H9 (cell line): ENCODE data around the gene NRP2. TPM values are rescaled to one million over a fixed set of nuclear protein-coding genes. Genes with fewer than 3 reads are reported as not detected.

Source experiments
- DNase-seq: peaks from one replicate; pipeline ENCODE4 v3.0.0-alpha.2; 2017
- H2AFZ ChIP-seq: one replicate; pipeline ENCODE4 v1.6.1; 2013; ENCODE audit warnings: mild to moderate bottlenecking, low read length, control low read depth, moderate library complexity
- H2AK5ac ChIP-seq: 2 replicates; pipeline ENCODE4 v1.6.1; 2013; ENCODE audit warnings: low read length, control low read depth, mixed read lengths; ENCODE audit not compliant: insufficient read length
- H2BK120ac ChIP-seq: one replicate; pipeline ENCODE4 v1.6.1; 2013; ENCODE audit warnings: low read depth, mild to moderate bottlenecking, low read length, control low read depth, inconsistent platforms; ENCODE audit not compliant: poor library complexity, severe bottlenecking
- H2BK12ac ChIP-seq: 2 replicates; pipeline ENCODE4 v1.6.1; 2013; ENCODE audit warnings: low read length, control low read depth, mixed read lengths, low read depth; ENCODE audit not compliant: insufficient read length
- H2BK15ac ChIP-seq: 2 replicates; pipeline ENCODE4 v1.6.1; 2013; ENCODE audit warnings: low read depth, low read length, control low read depth
- H2BK20ac ChIP-seq: one replicate; pipeline ENCODE4 v1.6.1; 2013; ENCODE audit warnings: low read depth, mild to moderate bottlenecking, low read length, control low read depth, inconsistent platforms; ENCODE audit not compliant: poor library complexity, severe bottlenecking
- H2BK5ac ChIP-seq: 2 replicates; pipeline ENCODE4 v1.6.1; 2013; ENCODE audit warnings: low read length, control low read depth, mixed read lengths; ENCODE audit not compliant: insufficient read length
- H3K14ac ChIP-seq: 2 replicates; pipeline ENCODE4 v1.6.1; 2013; ENCODE audit warnings: low read length, control low read depth; ENCODE audit not compliant: insufficient read depth
- H3K18ac ChIP-seq: 2 replicates; pipeline ENCODE4 v1.6.1; 2013; ENCODE audit warnings: low read depth, mild to moderate bottlenecking, mixed read lengths, low read length, control low read depth; ENCODE audit not compliant: insufficient read length
- H3K23ac ChIP-seq: 2 replicates; pipeline ENCODE4 v1.6.1; 2013; ENCODE audit warnings: low read length, control low read depth, mixed read lengths, low read depth; ENCODE audit not compliant: insufficient read length
- H3K23me2 ChIP-seq: 2 replicates; pipeline ENCODE4 v1.6.1; 2013; ENCODE audit warnings: low read depth, mild to moderate bottlenecking, mixed read lengths, low read length, control low read depth; ENCODE audit not compliant: insufficient read length, poor library complexity, severe bottlenecking
- H3K27ac ChIP-seq: 2 replicates; pipeline ENCODE4 v1.5.1; 2013; ENCODE audit warnings: low read length, control low read depth, mixed read lengths, low read depth; ENCODE audit not compliant: insufficient read length
- H3K27me3 ChIP-seq: 2 replicates; pipeline ENCODE4 v1.6.1; 2013; ENCODE audit warnings: low read length, control low read depth, inconsistent platforms; ENCODE audit not compliant: insufficient read depth
- H3K4ac ChIP-seq: 2 replicates; pipeline ENCODE4 v1.6.1; 2013; ENCODE audit warnings: low read depth, mild to moderate bottlenecking, control low read depth, inconsistent platforms, low read length, moderate library complexity
- H3K4me1 ChIP-seq: 2 replicates; pipeline ENCODE4 v1.6.1; 2013; ENCODE audit warnings: low read length, control low read depth, inconsistent platforms; ENCODE audit not compliant: insufficient read depth
- H3K4me2 ChIP-seq: 2 replicates; pipeline ENCODE4 v1.6.1; 2013; ENCODE audit warnings: low read length, control low read depth, mixed read lengths; ENCODE audit not compliant: insufficient read length, insufficient read depth
- H3K56ac ChIP-seq: 2 replicates; pipeline ENCODE4 v1.6.1; 2013; ENCODE audit warnings: low read depth, mild to moderate bottlenecking, mixed read lengths, low read length, control low read depth; ENCODE audit not compliant: insufficient read length
- H3K79me1 ChIP-seq: 2 replicates; pipeline ENCODE4 v1.6.1; 2013; ENCODE audit warnings: low read depth, mild to moderate bottlenecking, moderate library complexity, low read length, control low read depth, inconsistent platforms; ENCODE audit not compliant: insufficient read depth, poor library complexity, severe bottlenecking
- H3K79me2 ChIP-seq: 2 replicates; pipeline ENCODE4 v1.6.1; 2013; ENCODE audit warnings: low read length, control low read depth, inconsistent platforms; ENCODE audit not compliant: insufficient read depth
- H3K9ac ChIP-seq: 2 replicates; pipeline ENCODE4 v1.6.1; 2013; ENCODE audit warnings: low read length, control low read depth, mixed read lengths; ENCODE audit not compliant: insufficient read length; ENCODE audit errors: extremely low read depth
- H3K9me3 ChIP-seq: one replicate; pipeline ENCODE4 v1.6.1; 2013; ENCODE audit warnings: low read depth, low read length, inconsistent platforms; ENCODE audit not compliant: control insufficient read depth
- H3T11ph ChIP-seq: one replicate; pipeline ENCODE4 v1.6.1; 2013; ENCODE audit warnings: mild to moderate bottlenecking, low read length, control low read depth, inconsistent platforms
- H4K20me1 ChIP-seq: one replicate; pipeline ENCODE4 v1.6.1; 2013; ENCODE audit not compliant: control insufficient read depth, insufficient read length, insufficient read depth
- H4K5ac ChIP-seq: 2 replicates; pipeline ENCODE4 v1.6.1; 2013; ENCODE audit warnings: low read depth, mild to moderate bottlenecking, mixed read lengths, low read length, control low read depth; ENCODE audit not compliant: insufficient read length
- H4K8ac ChIP-seq: replicated peaks from 2 replicates; pipeline ENCODE4 v1.6.1; 2013; ENCODE audit warnings: low read length, control low read depth, mixed read lengths, low read depth; ENCODE audit not compliant: insufficient read length
- H4K91ac ChIP-seq: 2 replicates; pipeline ENCODE4 v1.6.1; 2013; ENCODE audit warnings: low read depth, mild to moderate bottlenecking, moderate library complexity, mixed read lengths, low read length, control low read depth; ENCODE audit not compliant: insufficient read length
- H3K27ac Mint-ChIP-seq, 3 experiments: 2 replicates in 2 of 3; 3 replicates in 1 of 3; pipeline ENCODE4 v1.8.0; 2020 to 2021; ENCODE audit warnings: mixed read lengths in 3 of 3, mild to moderate bottlenecking in 1 of 3, moderate library complexity in 1 of 3
- H3K27me3 Mint-ChIP-seq: 2 replicates; pipeline ENCODE4 v1.8.0; 2021; ENCODE audit warnings: low read depth, mild to moderate bottlenecking, moderate library complexity, mixed read lengths
- H3K36me3 Mint-ChIP-seq, 3 experiments: 2 replicates in 2 of 3; 3 replicates in 1 of 3; pipeline ENCODE4 v1.8.0; 2020 to 2021; ENCODE audit warnings: low read depth in 3 of 3, mixed read lengths in 3 of 3; ENCODE audit not compliant: insufficient read depth in 1 of 3
- H3K4me1 Mint-ChIP-seq, 2 experiments: 2 replicates each; pipeline ENCODE4 v1.8.0; 2020; ENCODE audit warnings: mixed read lengths in 2 of 2
- H3K4me3 Mint-ChIP-seq, 2 experiments: 2 replicates in 1 of 2; 3 replicates in 1 of 2; pipeline ENCODE4 v1.8.0; 2020 to 2021; ENCODE audit warnings: mild to moderate bottlenecking in 2 of 2, mixed read lengths in 2 of 2, moderate library complexity in 1 of 2
- H3K9me3 Mint-ChIP-seq, 2 experiments: 2 replicates in 1 of 2; 3 replicates in 1 of 2; pipeline ENCODE4 v1.8.0; 2020; ENCODE audit warnings: mild to moderate bottlenecking in 2 of 2, mixed read lengths in 2 of 2, moderate library complexity in 1 of 2
- WGBS: extraction: QIAGEN DNeasy Blood & Tissue Kit; methylation state at CpG from one replicate; pipeline ENCODE4 v1.1.7; 2013; ENCODE audit warnings: missing lambda C conversion rate, low lambda C conversion rate, mixed read lengths; ENCODE audit not compliant: insufficient read length; ENCODE audit errors: extremely low coverage; 5-methylcytosine and 5-hydroxymethylcytosine counted together
- total RNA-seq: library from RNA; stranded (reverse); gene quantifications from 2 replicates; pipeline ENCODE4 v1.2.1, GENCODE V29; 2021
- TF ChIP-seq, protein P1 (sequence below): fragments of 200-600 bp; sonication (generic); conservative IDR thresholded peaks from 3 replicates; pipeline ENCODE4 v1.8.0; 2021; ENCODE audit warnings: antibody characterized with exemption, mild to moderate bottlenecking

NRP2 gene
- total RNA-seq, 1 experiment from 2014 or later, result 19.7 TPM

- H3K4ac ChIP-seq, result no peak overlapping the region
- H3K79me2 ChIP-seq, result no peaks in the 10 kb centered on the region
- H3K23me2 ChIP-seq, result no peaks in the 10 kb centered on the region
- peaks cover 7% of the 10 kb centered on the region; the same call in 1 of the 2 replicates for H3K4me1 ChIP-seq
- no peak overlapping the region for H4K91ac ChIP-seq
- peaks cover 56 to 62% of the 10 kb centered on the region in 2 experiments for H3K4me1 Mint-ChIP-seq
- H3K27me3 Mint-ChIP-seq, result no peaks in the 10 kb centered on the region
- no peak overlapping the region for H2BK5ac ChIP-seq
- no peak overlapping the region for H3K4me3 Mint-ChIP-seq
- no peak overlapping the region for H3K27ac ChIP-seq
- no peak overlapping the region for H3K9ac ChIP-seq
- H3K79me1 ChIP-seq, result no peaks in the 10 kb centered on the region
- no peak overlapping the region for H3K23ac ChIP-seq
- no peak overlapping the region for H2BK15ac ChIP-seq
- no peak overlapping the region for H3T11ph ChIP-seq
- H3K4me2 ChIP-seq, result no peak overlapping the region
- no peak overlapping the region for H4K8ac ChIP-seq
- H3K36me3 Mint-ChIP-seq, result peaks cover 26 to 38% (median 34%) of the 10 kb centered on the region in 3 experiments
- no CpG with 5 or more reads among the region's 9 CpGs for WGBS
- H3K27ac Mint-ChIP-seq, result peak overlapping the region; percentile 69 to 86 (median 82); a peak in 5 of 7 replicates
- H3K56ac ChIP-seq, result no peak overlapping the region
- H2AK5ac ChIP-seq, result no peak overlapping the region
- no peak overlapping the region for H2BK120ac ChIP-seq
- H4K5ac ChIP-seq, result no peak overlapping the region
- no peak overlapping the region for H3K18ac ChIP-seq
- no peaks in the 10 kb centered on the region; a peak in 1 of 5 replicates for H3K9me3 Mint-ChIP-seq
- H3K9me3 ChIP-seq, result no peaks in the 10 kb centered on the region
- DNase-seq, result no peak
- H2AFZ ChIP-seq, result no peak overlapping the region
- no peak overlapping the region for H2BK12ac ChIP-seq
- no peaks in the 10 kb centered on the region for H4K20me1 ChIP-seq
- H2BK20ac ChIP-seq, result no peak overlapping the region
- no peak overlapping the region for H3K14ac ChIP-seq
- no peaks in the 10 kb centered on the region for H3K27me3 ChIP-seq
- TF ChIP-seq, protein P1, sequence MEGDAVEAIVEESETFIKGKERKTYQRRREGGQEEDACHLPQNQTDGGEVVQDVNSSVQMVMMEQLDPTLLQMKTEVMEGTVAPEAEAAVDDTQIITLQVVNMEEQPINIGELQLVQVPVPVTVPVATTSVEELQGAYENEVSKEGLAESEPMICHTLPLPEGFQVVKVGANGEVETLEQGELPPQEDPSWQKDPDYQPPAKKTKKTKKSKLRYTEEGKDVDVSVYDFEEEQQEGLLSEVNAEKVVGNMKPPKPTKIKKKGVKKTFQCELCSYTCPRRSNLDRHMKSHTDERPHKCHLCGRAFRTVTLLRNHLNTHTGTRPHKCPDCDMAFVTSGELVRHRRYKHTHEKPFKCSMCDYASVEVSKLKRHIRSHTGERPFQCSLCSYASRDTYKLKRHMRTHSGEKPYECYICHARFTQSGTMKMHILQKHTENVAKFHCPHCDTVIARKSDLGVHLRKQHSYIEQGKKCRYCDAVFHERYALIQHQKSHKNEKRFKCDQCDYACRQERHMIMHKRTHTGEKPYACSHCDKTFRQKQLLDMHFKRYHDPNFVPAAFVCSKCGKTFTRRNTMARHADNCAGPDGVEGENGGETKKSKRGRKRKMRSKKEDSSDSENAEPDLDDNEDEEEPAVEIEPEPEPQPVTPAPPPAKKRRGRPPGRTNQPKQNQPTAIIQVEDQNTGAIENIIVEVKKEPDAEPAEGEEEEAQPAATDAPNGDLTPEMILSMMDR, result no peak
Observed at GRCh38 chr2:205730191-205730590, 47.9 kb downstream of the NRP2 start.
